Keratinocyte (primary cell): ENCODE measurements around the gene COX5A. TPM values are rescaled to one million over a fixed set of nuclear protein-coding genes. Genes with fewer than 3 reads are reported as not detected.

Experiments used
- DNase-seq: peaks from one replicate; pipeline ENCODE4 v3.0.0-alpha.2; 2011; ENCODE audit warnings: low read depth, missing footprints, low spot score
- FAIRE-seq: peaks from 2 replicates; lab custom pipeline; 2011; peaks lifted over from hg19 to GRCh38; lab: Jason Lieb, UNC
- H2AFZ ChIP-seq: 2 replicates; pipeline ENCODE4 v1.6.0; 2012; ENCODE audit warnings: low read length, control low read depth, inconsistent platforms; ENCODE audit not compliant: control insufficient read depth
- H3K27ac ChIP-seq: 2 replicates; pipeline ENCODE4 v1.5.1; 2011; ENCODE audit warnings: low read length; ENCODE audit not compliant: control insufficient read depth, insufficient read depth
- H3K27me3 ChIP-seq: 3 replicates; pipeline ENCODE4 v1.6.0; 2011; ENCODE audit warnings: low read length; ENCODE audit not compliant: control insufficient read depth, insufficient read depth; ENCODE audit errors: extremely low read depth
- H3K36me3 ChIP-seq, 2 experiments: 2 replicates in 1 of 2; 3 replicates in 1 of 2; pipeline ENCODE4 v1.5.1; 2011; ENCODE audit warnings: low read length in 2 of 2, mild to moderate bottlenecking in 1 of 2; ENCODE audit not compliant: control insufficient read depth in 2 of 2, insufficient read depth in 2 of 2; ENCODE audit errors: extremely low read depth in 1 of 2
- H3K4me1 ChIP-seq: 3 replicates; pipeline ENCODE4 v1.5.1; 2011; ENCODE audit warnings: low read length; ENCODE audit not compliant: control insufficient read depth, insufficient read depth; ENCODE audit errors: extremely low read depth
- H3K4me2 ChIP-seq: 3 replicates; pipeline ENCODE4 v1.6.0; 2011; ENCODE audit warnings: low read depth, low read length; ENCODE audit not compliant: control insufficient read depth, insufficient read depth; ENCODE audit errors: extremely low read depth
- H3K4me3 ChIP-seq, 3 experiments: fragments of 200-600 bp in 1 of 3; sonication (generic) in 1 of 3; 2 replicates in 2 of 3; 3 replicates in 1 of 3; pipeline ENCODE4 v1.5.1; 2011 to 2016; ENCODE audit warnings: low read length in 3 of 3, mild to moderate bottlenecking in 3 of 3, control low read depth in 2 of 3, inconsistent platforms in 1 of 3, low read depth in 1 of 3, mixed read lengths in 1 of 3, mixed run types in 1 of 3, moderate library complexity in 1 of 3; ENCODE audit not compliant: control insufficient read depth in 2 of 3, insufficient read depth in 2 of 3; ENCODE audit errors: extremely low read depth in 1 of 3
- H3K79me2 ChIP-seq: 2 replicates; pipeline ENCODE4 v1.6.0; 2012; ENCODE audit warnings: low read length; ENCODE audit not compliant: control insufficient read depth, insufficient read depth
- H3K9ac ChIP-seq: 3 replicates; pipeline ENCODE4 v1.6.0; 2011; ENCODE audit warnings: low read length; ENCODE audit not compliant: control insufficient read depth, insufficient read depth; ENCODE audit errors: extremely low read depth
- H3K9me1 ChIP-seq: 3 replicates; pipeline ENCODE4 v1.6.0; 2011; ENCODE audit warnings: low read length; ENCODE audit not compliant: control insufficient read depth, insufficient read depth; ENCODE audit errors: extremely low read depth
- H3K9me3 ChIP-seq: 2 replicates; pipeline ENCODE4 v1.5.1; 2012; ENCODE audit warnings: low read depth, low read length; ENCODE audit not compliant: control insufficient read depth
- H4K20me1 ChIP-seq: 3 replicates; pipeline ENCODE4 v1.6.0; 2011; ENCODE audit warnings: low read length; ENCODE audit not compliant: control insufficient read depth, insufficient read depth; ENCODE audit errors: extremely low read depth
- EZH2 ChIP-seq: IDR thresholded peaks from one replicate; pipeline ENCODE4 v1.6.1; 2012; ENCODE audit warnings: inconsistent platforms, mild to moderate bottlenecking, low read length, moderate library complexity
- dilution Hi-C: fragments of 300-500 bp; cut with MboI; formaldehyde crosslinking; loops from one replicate; pipeline ENCODE4 v1.7.0; 2020; ENCODE audit warnings: low sequenced_read_pairs; ENCODE audit not compliant: extremely low pct_ligation_motif_present
- polyA plus RNA-seq, 5 experiments: library from polyadenylated mRNA; depleted of rRNA in 3 of 5; stranded (reverse) in 3 of 5; stranded (forward) in 1 of 5; unstranded in 1 of 5; fragments of >200 nt; gene quantifications; 1 replicate in 1 of 5; 2 replicates in 3 of 5; 3 replicates in 1 of 5; pipeline versions ENCODE4 v1.2.1 to v1.2.3, GENCODE V29; 2011 to 2012; ENCODE audit warnings: missing spikeins in 2 of 5, low read depth in 1 of 5, low replicate concordance in 1 of 5
- TF ChIP-seq, protein P1 (sequence below), 3 experiments: IDR thresholded peaks in 1 of 3; conservative IDR thresholded peaks in 1 of 3; optimal IDR thresholded peaks in 1 of 3; 2 replicates in 2 of 3; 3 replicates in 1 of 3; pipeline versions ENCODE3 to v1.5.1; 2011; ENCODE audit warnings: low read length in 3 of 3, mild to moderate bottlenecking in 3 of 3, moderate library complexity in 2 of 3, control low read depth in 1 of 3, inconsistent platforms in 1 of 3; ENCODE audit not compliant: insufficient read depth in 2 of 3; ENCODE audit errors: extremely low read depth in 1 of 3

COX5A gene
- polyA plus RNA-seq, 1 donor (not counting 4 experiments of a cell fraction or from before 2014, with no cell fraction given): 217 TPM

DNA sequence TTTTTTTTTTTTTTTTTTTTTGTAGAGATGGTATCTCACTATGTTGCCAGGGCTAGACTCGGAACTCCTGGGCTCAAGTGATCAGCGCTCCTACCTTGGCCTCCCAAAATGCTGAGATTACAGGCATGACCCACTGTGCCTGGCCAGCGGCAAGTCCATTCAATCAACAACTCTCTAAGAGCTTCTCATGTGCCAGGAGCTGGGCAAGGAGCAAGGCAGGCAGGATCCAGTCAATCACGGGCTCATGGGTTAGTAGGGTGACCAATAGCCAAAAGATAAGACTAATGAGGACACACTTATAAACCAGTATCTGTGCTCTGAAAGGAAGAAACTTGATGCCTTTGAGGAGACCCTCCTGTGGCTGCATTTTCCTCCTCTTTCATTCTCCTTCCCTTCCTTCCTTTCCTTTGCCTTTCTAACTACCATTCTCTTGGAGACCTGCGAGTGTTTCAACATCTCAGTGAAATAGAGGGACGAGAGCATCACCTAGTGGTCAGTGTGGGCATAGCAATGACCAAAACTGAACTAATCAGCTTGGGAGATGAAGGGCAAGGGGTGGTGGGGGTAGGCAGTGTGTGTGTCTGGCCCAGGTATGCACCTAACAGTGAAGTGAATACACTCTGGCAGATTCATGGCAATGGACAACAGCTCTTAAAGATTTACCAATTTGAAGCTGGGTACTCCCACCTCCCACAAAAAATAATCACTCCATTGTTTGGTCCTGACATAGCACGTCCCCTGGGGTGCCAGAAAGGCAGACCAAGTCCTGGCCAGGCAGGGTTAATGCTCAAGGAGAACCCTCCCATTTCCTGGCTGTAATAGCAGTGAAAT is 12.4 kb upstream of the COX5A start:
- Histone ChIP-seq H2AFZ (no peak overlapping the region), H4K20me1 (no peaks in the 10 kb centered on the region), H3K4me2 (no peak overlapping the region), H3K79me2 (no peaks in the 10 kb centered on the region), H3K27me3 (peaks cover under 1% of the 10 kb centered on the region), H3K4me3 (no peak overlapping the region), H3K9me1 (no peaks in the 10 kb centered on the region), H3K9me3 (no peaks in the 10 kb centered on the region), H3K4me1 (no peaks in the 10 kb centered on the region), H3K9ac (no peak overlapping the region), H3K27ac (no peak overlapping the region), H3K36me3 (no peaks in the 10 kb centered on the region)
- DNase-seq (no peak), FAIRE-seq (peak; percentile 78)
- dilution Hi-C loops: no loop called here
- no peak for TF ChIP-seq EZH2
- TF ChIP-seq, protein P1, sequence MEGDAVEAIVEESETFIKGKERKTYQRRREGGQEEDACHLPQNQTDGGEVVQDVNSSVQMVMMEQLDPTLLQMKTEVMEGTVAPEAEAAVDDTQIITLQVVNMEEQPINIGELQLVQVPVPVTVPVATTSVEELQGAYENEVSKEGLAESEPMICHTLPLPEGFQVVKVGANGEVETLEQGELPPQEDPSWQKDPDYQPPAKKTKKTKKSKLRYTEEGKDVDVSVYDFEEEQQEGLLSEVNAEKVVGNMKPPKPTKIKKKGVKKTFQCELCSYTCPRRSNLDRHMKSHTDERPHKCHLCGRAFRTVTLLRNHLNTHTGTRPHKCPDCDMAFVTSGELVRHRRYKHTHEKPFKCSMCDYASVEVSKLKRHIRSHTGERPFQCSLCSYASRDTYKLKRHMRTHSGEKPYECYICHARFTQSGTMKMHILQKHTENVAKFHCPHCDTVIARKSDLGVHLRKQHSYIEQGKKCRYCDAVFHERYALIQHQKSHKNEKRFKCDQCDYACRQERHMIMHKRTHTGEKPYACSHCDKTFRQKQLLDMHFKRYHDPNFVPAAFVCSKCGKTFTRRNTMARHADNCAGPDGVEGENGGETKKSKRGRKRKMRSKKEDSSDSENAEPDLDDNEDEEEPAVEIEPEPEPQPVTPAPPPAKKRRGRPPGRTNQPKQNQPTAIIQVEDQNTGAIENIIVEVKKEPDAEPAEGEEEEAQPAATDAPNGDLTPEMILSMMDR (optimal IDR thresholded peaks at IDR 0.05 in 1 of 3, IDR thresholded peaks at IDR 0.05 in 1 of 3, conservative IDR thresholded peaks at IDR 0.05 in 1 of 3; ENCODE audit: extremely low read depth in 1 of 3, insufficient read depth in 2 of 3, low read length in 3 of 3): peak; percentile 94 to 100 (median 98)

- Histone ChIP-seq H2AFZ (peak overlapping the region; percentile 78), H3K36me3 (peaks cover 0 to 3% of the 10 kb centered on the region in 2 experiments), H3K9ac (peak overlapping the region; percentile 93), H3K79me2 (peaks cover 54% of the 10 kb centered on the region), H3K4me1 (no peaks in the 10 kb centered on the region), H3K4me2 (peak overlapping the region; percentile 82), H3K4me3 (peak overlapping the region; percentile 98), H3K27ac (peak overlapping the region; percentile 87), H3K27me3 (no peaks in the 10 kb centered on the region), H3K9me3 (no peaks in the 10 kb centered on the region), H4K20me1 (no peaks in the 10 kb centered on the region), H3K9me1 (no peaks in the 10 kb centered on the region)
- FAIRE-seq: no peak
- dilution Hi-C loops: no loop called here
- no peak for TF ChIP-seq EZH2
- TF ChIP-seq, protein P1 (optimal IDR thresholded peaks at IDR 0.05 in 1 of 3, IDR thresholded peaks at IDR 0.05 in 1 of 3, conservative IDR thresholded peaks at IDR 0.05 in 1 of 3; ENCODE audit: extremely low read depth in 1 of 3, insufficient read depth in 2 of 3, low read length in 3 of 3): no peak
- DNase-seq: no peak
These were observed 642 bp downstream of the COX5A start for GRCh38 chr15:74937272-74937589.
